ENCODE results near the gene IL1B. TPM values are rescaled to one million over a fixed set of nuclear protein-coding genes. Genes with fewer than 3 reads are reported as not detected.

The IL1B gene
- total RNA-seq, result 1 to 10 TPM in 2 of 4 donors, under 1 TPM in 1, not detected in 1; 0.14 to 2.1 (median 1.7) TPM
- 0.70 TPM for polyA plus RNA-seq
- long read RNA-seq, donor 1, result 0 reads
- long read RNA-seq, donor 2, result 0 reads
- long read RNA-seq, donor 3, partial matches to known transcripts, result 0 of 1 reads
- long read RNA-seq, donor 3, other reads (novel, unspliced or antisense), result 0 of 1 reads
- long read RNA-seq, donor 4, result 0 reads

- H3K27ac ChIP-seq (ENCODE audit: low read length), result no peak within 1 kb of the TSS
- H3K4me3 ChIP-seq (ENCODE audit: low read length), result no peak within 1 kb of the TSS
- H3K27me3 ChIP-seq (ENCODE audit: control insufficient read depth, insufficient read depth), result no peaks in the 10 kb centered on the region
- H3K9me3 ChIP-seq (ENCODE audit: control insufficient read depth, low read length), result no peaks in the 10 kb centered on the region
- WGBS, result 41% methylated on average over 4 of the region's 4 CpGs
- DNase-seq (no peak), ATAC-seq (no peak)
- intact Hi-C loops (cut with DNase I), result no loop called here
- no peaks in the 10 kb centered on the region for H3K4me1 ChIP-seq (ENCODE audit: control insufficient read depth, insufficient read depth, low read length)
Observed at GRCh38 chr2:112836695-112837117, at the start of gene IL1B. TSS of gene IL1B (minus strand) at chr2:112836779. CDS start at chr2:112836229, 550 bp downstream.

GRCh38 chr2:112886291-112886690 lies 49.7 kb upstream of the IL1B start:
- Histone ChIP-seq H3K27ac (ENCODE audit: low read length) (no peak overlapping the region), H3K4me3 (ENCODE audit: low read length) (no peak overlapping the region), H3K9me3 (ENCODE audit: control insufficient read depth, low read length) (no peaks in the 10 kb centered on the region), H3K27me3 (ENCODE audit: control insufficient read depth, insufficient read depth) (no peaks in the 10 kb centered on the region), H3K4me1 (ENCODE audit: control insufficient read depth, insufficient read depth, low read length) (no peaks in the 10 kb centered on the region)
- WGBS, result 70% methylated on average over 2 of the region's 2 CpGs
- DNase-seq (no peak), ATAC-seq (no peak)
- intact Hi-C loops (cut with DNase I), result loop anchor here in 1 of 4 donors (10.0 kb wide), 1 partner anchor 131 kb away; no protein-coding TSS in a partner anchor

- Histone ChIP-seq H3K9me3 (ENCODE audit: control insufficient read depth, low read length) (no peaks in the 10 kb centered on the region), H3K4me1 (ENCODE audit: control insufficient read depth, insufficient read depth, low read length) (no peaks in the 10 kb centered on the region), H3K27me3 (ENCODE audit: control insufficient read depth, insufficient read depth) (no peaks in the 10 kb centered on the region), H3K27ac (ENCODE audit: low read length) (no peak overlapping the region), H3K4me3 (ENCODE audit: low read length) (no peak overlapping the region)
- DNase-seq (no peak), ATAC-seq (no peak)
- 77% methylated on average over 4 of the region's 4 CpGs for WGBS
- intact Hi-C loops (cut with DNase I), result loop anchor here in 1 of 4 donors (10.0 kb wide), 1 partner anchor 131 kb away; no protein-coding TSS in a partner anchor
Observed at GRCh38 chr2:112885506-112885902, 48.9 kb upstream of the IL1B start.

- DNase-seq (peak in 2 of 3 donors; percentile 20 to 68), ATAC-seq (peak in 1 of 2 donors; percentile 61)
- no peak overlapping the region for H3K27ac ChIP-seq (ENCODE audit: low read length)
- intact Hi-C loops (cut with DNase I), result loop anchor here in 2 of 4 donors (5.0 to 10.0 kb wide), 2 partner anchors 130 to 138 kb away; no protein-coding TSS in a partner anchor
- 47% methylated on average over 6 of the region's 6 CpGs for WGBS
- no peaks in the 10 kb centered on the region for H3K4me1 ChIP-seq (ENCODE audit: control insufficient read depth, insufficient read depth, low read length)
- H3K4me3 ChIP-seq (ENCODE audit: low read length), result no peak overlapping the region
- no peaks in the 10 kb centered on the region for H3K9me3 ChIP-seq (ENCODE audit: control insufficient read depth, low read length)
- H3K27me3 ChIP-seq (ENCODE audit: control insufficient read depth, insufficient read depth), result no peaks in the 10 kb centered on the region
Observed at GRCh38 chr2:112884869-112885505, 48.4 kb upstream of the IL1B start.

- no peak overlapping the region for H3K4me3 ChIP-seq (ENCODE audit: low read length)
- H3K27me3 ChIP-seq (ENCODE audit: control insufficient read depth, insufficient read depth), result no peaks in the 10 kb centered on the region
- intact Hi-C loops (cut with DNase I), result loop anchor here in 2 of 4 donors (5.0 to 10.0 kb wide), 2 partner anchors 129 to 136 kb away; no protein-coding TSS in a partner anchor
- H3K27ac ChIP-seq (ENCODE audit: low read length), result no peak overlapping the region
- H3K4me1 ChIP-seq (ENCODE audit: control insufficient read depth, insufficient read depth, low read length), result no peaks in the 10 kb centered on the region
- DNase-seq, result no peak
- ATAC-seq, result no peak
- no peaks in the 10 kb centered on the region for H3K9me3 ChIP-seq (ENCODE audit: control insufficient read depth, low read length)
- 83% methylated on average over 2 of the region's 2 CpGs for WGBS
Observed at GRCh38 chr2:112883669-112884068, 47.1 kb upstream of the IL1B start.

GRCh38 chr2:112881217-112881985 lies 44.8 kb upstream of the IL1B start:
- Histone ChIP-seq H3K9me3 (ENCODE audit: control insufficient read depth, low read length) (no peaks in the 10 kb centered on the region), H3K4me3 (ENCODE audit: low read length) (no peak overlapping the region), H3K27ac (ENCODE audit: low read length) (no peak overlapping the region), H3K4me1 (ENCODE audit: control insufficient read depth, insufficient read depth, low read length) (no peaks in the 10 kb centered on the region), H3K27me3 (ENCODE audit: control insufficient read depth, insufficient read depth) (no peaks in the 10 kb centered on the region)
- 80% methylated on average over 5 of the region's 5 CpGs for WGBS
- peak in 1 of 3 donors; percentile 15 for DNase-seq
- intact Hi-C loops (cut with DNase I), result loop anchor here in 2 of 4 donors (5.0 to 10.0 kb wide), 2 partner anchors 127 to 134 kb away; no protein-coding TSS in a partner anchor
- peak in 1 of 2 donors; percentile 53 for ATAC-seq

GRCh38 chr2:112880696-112881095 lies 44.1 kb upstream of the IL1B start:
- Histone ChIP-seq H3K4me3 (ENCODE audit: low read length) (no peak overlapping the region), H3K4me1 (ENCODE audit: control insufficient read depth, insufficient read depth, low read length) (no peaks in the 10 kb centered on the region), H3K27me3 (ENCODE audit: control insufficient read depth, insufficient read depth) (no peaks in the 10 kb centered on the region), H3K27ac (ENCODE audit: low read length) (no peak overlapping the region), H3K9me3 (ENCODE audit: control insufficient read depth, low read length) (no peaks in the 10 kb centered on the region)
- DNase-seq, result no peak
- WGBS, result 70% methylated on average over 7 of the region's 7 CpGs
- intact Hi-C loops (cut with DNase I), result loop anchor here in 2 of 4 donors (5.0 to 10.0 kb wide), 2 partner anchors 126 to 133 kb away; no protein-coding TSS in a partner anchor
- no peak for ATAC-seq

GRCh38 chr2:112880091-112880531 lies 43.5 kb upstream of the IL1B start:
- intact Hi-C loops (cut with DNase I), result loop anchor here in 2 of 4 donors (5.0 to 10.0 kb wide), 2 partner anchors 125 to 133 kb away; no protein-coding TSS in a partner anchor
- ATAC-seq (no peak), DNase-seq (no peak)
- H3K27ac ChIP-seq (ENCODE audit: low read length), result no peak overlapping the region
- WGBS, result 87% methylated on average over 5 of the region's 5 CpGs
- no peak overlapping the region for H3K4me3 ChIP-seq (ENCODE audit: low read length)
- no peaks in the 10 kb centered on the region for H3K9me3 ChIP-seq (ENCODE audit: control insufficient read depth, low read length)
- no peaks in the 10 kb centered on the region for H3K27me3 ChIP-seq (ENCODE audit: control insufficient read depth, insufficient read depth)
- no peaks in the 10 kb centered on the region for H3K4me1 ChIP-seq (ENCODE audit: control insufficient read depth, insufficient read depth, low read length)

- DNase-seq (no peak), ATAC-seq (no peak)
- H3K4me3 ChIP-seq (ENCODE audit: low read length), result no peak overlapping the region
- WGBS, result 84% methylated on average over 6 of the region's 6 CpGs
- no peaks in the 10 kb centered on the region for H3K4me1 ChIP-seq (ENCODE audit: control insufficient read depth, insufficient read depth, low read length)
- no peaks in the 10 kb centered on the region for H3K27me3 ChIP-seq (ENCODE audit: control insufficient read depth, insufficient read depth)
- intact Hi-C loops (cut with DNase I), result loop anchor here in 2 of 4 donors (5.0 to 10.0 kb wide), 2 partner anchors 125 to 132 kb away; no protein-coding TSS in a partner anchor
- H3K9me3 ChIP-seq (ENCODE audit: control insufficient read depth, low read length), result no peaks in the 10 kb centered on the region
- H3K27ac ChIP-seq (ENCODE audit: low read length), result no peak overlapping the region
Observed at GRCh38 chr2:112879491-112880041, 43.0 kb upstream of the IL1B start.

- Histone ChIP-seq H3K27me3 (ENCODE audit: control insufficient read depth, insufficient read depth) (no peaks in the 10 kb centered on the region), H3K9me3 (ENCODE audit: control insufficient read depth, low read length) (no peaks in the 10 kb centered on the region), H3K4me3 (ENCODE audit: low read length) (no peak overlapping the region), H3K27ac (ENCODE audit: low read length) (no peak overlapping the region), H3K4me1 (ENCODE audit: control insufficient read depth, insufficient read depth, low read length) (no peaks in the 10 kb centered on the region)
- no peak for DNase-seq
- ATAC-seq, result no peak
- intact Hi-C loops (cut with DNase I), result no loop called here
- whole genome bisulfite sequencing, result 95% methylated on average over 6 of the region's 6 CpGs
Observed at GRCh38 chr2:112877423-112877822, 40.8 kb upstream of the IL1B start.

Data from right cardiac atrium (tissue), 5 donors.